Measurements from ENCODE around the gene CCDC183.

CCDC183 gene

GRCh38 chr9:136823136-136824046, 27.3 kb downstream of the CCDC183 start:
- TF ChIP-seq, protein P1, sequence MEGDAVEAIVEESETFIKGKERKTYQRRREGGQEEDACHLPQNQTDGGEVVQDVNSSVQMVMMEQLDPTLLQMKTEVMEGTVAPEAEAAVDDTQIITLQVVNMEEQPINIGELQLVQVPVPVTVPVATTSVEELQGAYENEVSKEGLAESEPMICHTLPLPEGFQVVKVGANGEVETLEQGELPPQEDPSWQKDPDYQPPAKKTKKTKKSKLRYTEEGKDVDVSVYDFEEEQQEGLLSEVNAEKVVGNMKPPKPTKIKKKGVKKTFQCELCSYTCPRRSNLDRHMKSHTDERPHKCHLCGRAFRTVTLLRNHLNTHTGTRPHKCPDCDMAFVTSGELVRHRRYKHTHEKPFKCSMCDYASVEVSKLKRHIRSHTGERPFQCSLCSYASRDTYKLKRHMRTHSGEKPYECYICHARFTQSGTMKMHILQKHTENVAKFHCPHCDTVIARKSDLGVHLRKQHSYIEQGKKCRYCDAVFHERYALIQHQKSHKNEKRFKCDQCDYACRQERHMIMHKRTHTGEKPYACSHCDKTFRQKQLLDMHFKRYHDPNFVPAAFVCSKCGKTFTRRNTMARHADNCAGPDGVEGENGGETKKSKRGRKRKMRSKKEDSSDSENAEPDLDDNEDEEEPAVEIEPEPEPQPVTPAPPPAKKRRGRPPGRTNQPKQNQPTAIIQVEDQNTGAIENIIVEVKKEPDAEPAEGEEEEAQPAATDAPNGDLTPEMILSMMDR (conservative IDR thresholded peaks at IDR 0.05; ENCODE audit: low read length) = no peak
- TF ChIP-seq EZH2phosphoT487 (IDR thresholded peaks at IDR 0.05; ENCODE audit: borderline replicate concordance) = no peak
- H3K9me2 ChIP-seq (replicated peaks; ENCODE audit: low read depth, low read length) = no peaks in the 10 kb centered on the region
- H2AFZ ChIP-seq (ENCODE audit: low read length) = no peak overlapping the region
- H3K4me1 ChIP-seq (ENCODE audit: insufficient read depth, low read length, poor library complexity, severe bottlenecking) = no peaks in the 10 kb centered on the region
- no peak overlapping the region for H3K9ac ChIP-seq (ENCODE audit: low read depth, low read length, poor library complexity, severe bottlenecking)
- no peaks in the 10 kb centered on the region for H3F3A ChIP-seq (ENCODE audit: low read depth)
- H3K4me3 ChIP-seq (ENCODE audit: low read length, poor library complexity, severe bottlenecking) = no peak overlapping the region
- no peak overlapping the region for H3K4me2 ChIP-seq (ENCODE audit: low read depth, low read length, poor library complexity, severe bottlenecking)
- no peaks in the 10 kb centered on the region for H3K9me3 ChIP-seq (ENCODE audit: insufficient read depth, low read depth, low read length)
- no peaks in the 10 kb centered on the region for H3K27me3 ChIP-seq (ENCODE audit: insufficient read depth, low read length, poor library complexity, severe bottlenecking)
- H4K20me1 ChIP-seq (ENCODE audit: insufficient read depth, low read length, poor library complexity, severe bottlenecking) = no peaks in the 10 kb centered on the region
- no peaks in the 10 kb centered on the region for H3K79me2 ChIP-seq (ENCODE audit: insufficient read depth, low read length)
- peaks cover 18% of the 10 kb centered on the region; the same call in 1 of the 2 replicates for H3K36me3 ChIP-seq (ENCODE audit: insufficient read depth, low read length)

GRCh38 chr9:136824496-136825225, 28.5 kb downstream of the CCDC183 start:
- Histone ChIP-seq H3K27me3 (ENCODE audit: insufficient read depth, low read length, poor library complexity, severe bottlenecking) (no peaks in the 10 kb centered on the region), H3K79me2 (ENCODE audit: insufficient read depth, low read length) (no peaks in the 10 kb centered on the region), H2AFZ (ENCODE audit: low read length) (no peak overlapping the region), H3K4me2 (ENCODE audit: low read depth, low read length, poor library complexity, severe bottlenecking) (no peak overlapping the region), H3F3A (ENCODE audit: low read depth) (no peaks in the 10 kb centered on the region), H3K9ac (ENCODE audit: low read depth, low read length, poor library complexity, severe bottlenecking) (no peak overlapping the region), H3K9me2 (replicated peaks; ENCODE audit: low read depth, low read length) (no peaks in the 10 kb centered on the region), H3K9me3 (ENCODE audit: insufficient read depth, low read depth, low read length) (no peaks in the 10 kb centered on the region), H4K20me1 (ENCODE audit: insufficient read depth, low read length, poor library complexity, severe bottlenecking) (no peaks in the 10 kb centered on the region), H3K4me3 (ENCODE audit: low read length, poor library complexity, severe bottlenecking) (no peak overlapping the region), H3K36me3 (ENCODE audit: insufficient read depth, low read length) (peaks cover 24% of the 10 kb centered on the region; the same call in 1 of the 2 replicates), H3K4me1 (ENCODE audit: insufficient read depth, low read length, poor library complexity, severe bottlenecking) (no peaks in the 10 kb centered on the region)
- TF ChIP-seq, protein P1 (conservative IDR thresholded peaks at IDR 0.05; ENCODE audit: low read length) = no peak
- no peak for TF ChIP-seq EZH2phosphoT487 (IDR thresholded peaks at IDR 0.05; ENCODE audit: borderline replicate concordance)

DNA sequence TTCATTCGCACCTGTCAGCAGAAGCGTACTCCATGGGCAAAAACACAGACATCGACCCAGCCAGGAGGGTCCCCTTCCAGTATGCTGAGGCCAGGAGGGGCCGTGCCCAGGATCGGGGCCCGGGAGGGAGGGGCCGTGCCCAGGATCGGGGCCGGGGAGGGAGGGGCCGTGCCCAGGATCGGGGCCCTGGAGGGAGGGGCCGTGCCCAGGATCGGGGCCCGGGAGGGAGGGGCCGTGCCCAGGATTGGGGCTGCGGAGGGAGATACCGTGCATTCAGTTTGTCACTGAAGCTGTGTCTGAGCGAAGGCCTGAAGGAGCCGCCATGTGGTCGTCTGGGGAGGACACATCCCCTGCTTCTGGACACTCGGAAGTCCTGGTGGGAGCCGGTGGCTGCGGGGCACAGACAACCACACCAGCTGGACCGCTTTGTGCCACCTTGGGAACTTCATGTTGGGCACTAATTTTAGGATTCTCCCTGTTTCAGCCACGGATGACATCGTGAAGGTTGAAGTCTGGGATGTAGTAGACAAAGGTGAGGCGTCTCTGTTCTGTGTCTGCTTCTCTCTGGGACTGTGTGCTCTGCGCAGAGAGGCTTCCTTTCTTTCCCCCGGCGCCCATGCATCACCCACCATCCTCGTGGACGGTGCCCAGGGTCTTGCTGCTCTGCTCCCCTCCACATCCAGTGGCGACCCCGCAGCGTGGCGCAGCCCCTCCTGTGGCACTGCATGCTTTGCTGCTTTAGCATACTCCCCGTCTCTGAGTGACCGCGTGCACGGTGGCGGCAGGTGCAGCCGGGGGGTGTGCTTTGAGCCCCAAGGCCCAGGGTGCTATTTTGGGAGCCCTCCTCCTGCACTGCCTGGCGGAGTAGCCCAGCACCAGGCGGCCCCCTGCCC, 29.4 kb downstream of the CCDC183 start:
- TF ChIP-seq, protein P1 (conservative IDR thresholded peaks at IDR 0.05; ENCODE audit: low read length) = no peak
- TF ChIP-seq EZH2phosphoT487 (IDR thresholded peaks at IDR 0.05; ENCODE audit: borderline replicate concordance) = no peak
- H3K36me3 ChIP-seq (ENCODE audit: insufficient read depth, low read length) = peaks cover 33% of the 10 kb centered on the region; the same call in 1 of the 2 replicates
- H3K9ac ChIP-seq (ENCODE audit: low read depth, low read length, poor library complexity, severe bottlenecking) = no peak overlapping the region

More for the DNA sequence above, 29.4 kb downstream of the CCDC183 start:
- Histone ChIP-seq H3K9me3 (ENCODE audit: insufficient read depth, low read depth, low read length) (no peaks in the 10 kb centered on the region), H3K4me1 (ENCODE audit: insufficient read depth, low read length, poor library complexity, severe bottlenecking) (no peaks in the 10 kb centered on the region), H3K4me2 (ENCODE audit: low read depth, low read length, poor library complexity, severe bottlenecking) (no peak overlapping the region), H3K9me2 (replicated peaks; ENCODE audit: low read depth, low read length) (no peaks in the 10 kb centered on the region), H3F3A (ENCODE audit: low read depth) (no peaks in the 10 kb centered on the region), H3K79me2 (ENCODE audit: insufficient read depth, low read length) (no peaks in the 10 kb centered on the region), H3K4me3 (ENCODE audit: low read length, poor library complexity, severe bottlenecking) (no peak overlapping the region), H2AFZ (ENCODE audit: low read length) (no peak overlapping the region), H4K20me1 (ENCODE audit: insufficient read depth, low read length, poor library complexity, severe bottlenecking) (no peaks in the 10 kb centered on the region), H3K27me3 (ENCODE audit: insufficient read depth, low read length, poor library complexity, severe bottlenecking) (no peaks in the 10 kb centered on the region)
